Renal pelvis (tissue), 12 donors: ENCODE data around the gene EPHA10. TPM values are rescaled to one million over a fixed set of nuclear protein-coding genes. Genes with fewer than 3 reads are reported as not detected.

Experiments used
- DNase-seq: peaks from one replicate; pipeline ENCODE4 v3.0.0-alpha.2; 2013
- long read RNA-seq, 16 experiments: transcript quantifications; one replicate each; lab custom pipeline, GENCODE V29; 2026
- polyA plus RNA-seq, 3 donors: library from polyadenylated mRNA; unstranded; fragments of 120-200 nt; gene quantifications; one replicate each; pipeline ENCODE4 v1.2.1, GENCODE V29; 2013; ENCODE audit not compliant: insufficient read length in 3 of 3

Gene EPHA10
- under 1 TPM; 0.12 to 0.24 (median 0.13) TPM for polyA plus RNA-seq
- long read RNA-seq, donor 1, result 0 reads
- long read RNA-seq, donor 2, result 0 reads
- long read RNA-seq, donor 3, result 0 reads
- long read RNA-seq, donor 4, result 0 reads
- long read RNA-seq, donor 5, result 0 reads
- long read RNA-seq, donor 6, result 0 reads
- long read RNA-seq, donor 7, result 0 reads
- long read RNA-seq, donor 8, result 0 reads
- long read RNA-seq, donor 9, result 0 reads
- long read RNA-seq, donor 10, result 0 reads
- long read RNA-seq, donor 11, result 0 reads
- long read RNA-seq, donor 12, result 0 reads
- long read RNA-seq, donor 13, result 0 reads
- long read RNA-seq, donor 14, result 0 reads
- long read RNA-seq, donor 15, result 0 reads
- long read RNA-seq, donor 16, result 0 reads

DNA sequence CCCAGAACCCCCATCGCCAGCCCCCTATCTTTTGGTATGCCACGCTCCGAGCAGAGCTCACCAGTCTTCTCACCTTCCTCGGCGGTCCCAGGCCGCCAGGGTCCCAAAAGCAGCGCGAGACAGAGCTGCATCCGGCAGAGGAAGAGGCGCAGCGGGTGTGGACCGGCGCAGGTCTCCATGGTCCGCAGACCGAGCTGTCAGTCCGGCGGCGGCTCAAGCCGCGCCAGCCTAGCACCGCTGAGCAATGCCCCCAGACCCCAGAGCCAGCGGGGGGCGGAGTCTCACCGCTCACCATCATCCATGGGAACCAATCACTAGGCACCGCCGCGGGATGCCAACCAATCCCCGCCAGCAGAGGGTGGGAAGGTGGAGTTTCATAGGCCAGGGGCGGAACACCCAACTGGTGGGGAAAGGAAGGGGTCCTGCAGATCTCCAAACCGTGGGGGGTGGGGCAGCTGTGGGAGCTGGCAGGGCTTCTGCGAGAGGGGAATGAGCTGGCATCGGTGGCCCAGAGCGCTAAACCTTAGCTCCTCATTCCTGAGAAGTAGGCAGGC, at the start of gene EPHA10:
Gene EPHA10, minus strand, starts transcription at position 233 of the 554 bp plus-strand sequence. Its CDS starts 54 bp downstream, at position 179.
- DNase-seq, result no peak

- no peak for DNase-seq
Observed at GRCh38 chr1:37814252-37814651, 49.3 kb upstream of the EPHA10 start.

DNA sequence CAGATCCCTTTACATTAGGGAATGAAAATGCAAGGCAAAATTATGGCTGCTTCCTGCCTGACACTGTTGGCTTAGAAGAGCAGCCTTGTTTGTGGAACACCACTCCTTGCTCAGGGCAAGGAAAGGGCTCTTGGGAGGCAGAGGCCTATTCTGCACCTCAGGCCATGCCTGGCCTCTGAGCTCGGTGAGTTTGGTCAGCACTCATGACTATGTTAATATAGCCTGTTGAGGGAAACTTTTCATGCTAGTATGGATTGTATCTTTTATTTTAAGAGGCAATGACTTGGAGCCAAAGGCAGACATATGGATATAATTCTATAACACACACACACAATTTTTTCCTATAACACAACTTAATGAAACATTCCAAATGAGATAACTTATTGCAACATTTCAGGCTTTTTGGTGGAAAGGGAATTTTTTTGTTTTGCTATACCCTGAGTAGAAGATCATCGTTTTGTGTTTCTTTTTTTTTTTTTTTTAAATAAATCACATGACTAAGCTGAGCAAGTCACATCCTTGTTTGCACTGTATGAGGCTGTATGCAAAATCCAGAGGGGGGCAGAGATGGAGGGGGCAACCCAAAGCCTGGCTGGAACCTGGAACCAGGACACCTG, 48.7 kb upstream of the EPHA10 start:
- no peak for DNase-seq

DNA sequence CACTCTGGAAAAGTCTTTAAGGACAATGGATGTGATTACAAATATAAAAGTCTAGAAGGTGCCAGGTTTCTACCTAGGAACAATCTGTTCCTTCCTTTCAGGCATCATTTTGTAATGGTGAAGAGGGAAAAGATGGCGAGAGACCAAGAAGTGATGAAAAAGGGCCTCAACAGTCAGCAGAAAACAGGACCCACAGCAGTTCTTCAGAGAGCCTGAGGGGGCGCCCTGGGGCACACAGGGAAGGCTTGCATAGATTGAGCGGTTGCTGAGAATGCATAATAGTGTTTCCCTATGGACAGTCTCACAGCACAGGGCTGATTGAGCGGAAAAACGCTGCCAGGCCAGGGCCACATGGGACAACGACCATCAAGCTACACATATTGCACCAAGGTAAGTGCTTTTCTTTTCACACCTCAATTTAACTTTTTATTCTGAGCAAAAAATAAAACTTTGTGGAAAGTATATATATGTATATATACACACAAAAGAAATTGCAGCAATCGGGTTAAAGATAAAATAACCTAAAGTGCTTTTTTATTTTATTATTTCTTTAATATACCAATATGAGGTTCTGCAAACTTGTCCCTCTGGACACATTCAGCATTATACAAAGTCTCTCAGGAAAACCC, 46.2 kb upstream of the EPHA10 start:
- DNase-seq, result peak; percentile 62

DNA sequence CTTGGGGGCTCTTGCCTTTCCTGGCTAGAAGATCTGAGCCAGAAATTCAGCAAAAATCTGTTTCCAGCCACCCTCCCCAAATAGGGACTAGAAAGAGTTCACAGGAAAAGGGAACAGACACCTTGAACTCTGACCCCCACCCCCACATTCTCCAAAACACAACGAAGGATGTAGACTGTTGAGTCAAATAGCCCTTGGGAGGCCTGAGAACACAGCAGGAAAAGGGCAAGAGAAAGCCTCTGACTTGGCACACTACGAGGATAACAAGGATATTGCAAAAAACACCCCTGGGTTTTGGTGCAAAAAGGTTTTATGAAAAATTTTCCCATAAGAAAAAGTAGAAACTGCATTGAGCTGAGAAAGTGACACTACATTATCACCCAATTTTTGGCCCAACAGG, 45.0 kb upstream of the EPHA10 start:
- DNase-seq, result no peak

GRCh38 chr1:37808369-37809319, 43.7 kb upstream of the EPHA10 start:
- DNase-seq, result peak; percentile 71

DNA sequence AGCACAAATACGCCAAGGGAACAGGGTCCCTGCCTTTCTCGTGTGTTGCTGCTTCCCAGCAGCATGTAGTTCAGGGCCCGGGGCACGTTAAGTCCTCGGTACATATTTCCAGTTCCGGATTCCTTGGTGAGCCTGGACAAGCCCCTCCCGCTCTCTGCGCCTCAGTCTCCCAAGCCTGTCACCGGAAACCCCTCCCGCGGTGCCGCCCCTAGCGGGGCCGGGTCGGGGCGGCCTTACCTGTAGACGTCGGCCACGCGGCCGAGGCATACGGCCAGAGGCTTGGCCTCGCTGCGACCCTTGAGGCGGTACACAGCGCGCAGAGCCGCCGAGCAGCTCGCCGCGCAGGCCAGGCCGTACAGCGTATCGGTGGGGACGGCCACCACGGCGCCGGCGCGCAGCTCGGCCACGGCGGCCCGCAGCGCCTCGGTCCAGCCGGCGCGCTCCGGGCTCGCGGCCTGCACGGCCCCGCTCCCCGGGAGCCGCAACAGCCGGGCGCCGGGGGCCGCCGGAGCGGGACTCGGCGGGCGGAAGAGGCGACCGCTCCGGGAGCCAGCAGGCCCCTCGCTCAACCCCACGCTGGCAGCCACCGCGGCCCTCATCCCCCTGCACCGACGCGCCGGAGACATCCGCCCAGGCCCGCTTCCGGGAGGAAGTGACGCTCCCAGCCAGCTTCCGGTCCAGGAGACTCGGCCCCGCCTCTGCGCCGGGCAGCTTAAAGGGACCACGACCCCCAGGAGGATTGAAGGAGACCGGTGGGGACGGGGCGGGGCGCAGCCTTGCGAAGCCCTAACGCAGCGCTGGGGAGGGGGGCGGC, 42.8 kb upstream of the EPHA10 start, which contains the start of the genes C1orf122 and YRDC:
Gene C1orf122, plus strand, starts transcription at position 236 of the 814 bp plus-strand sequence. CDS start 615 bp downstream, outside the sequence.
Gene YRDC, minus strand, starts transcription at position 654 of the 814 bp plus-strand sequence. Its CDS starts 28 bp downstream, at position 626.
- DNase-seq, result peak; percentile 94

DNA sequence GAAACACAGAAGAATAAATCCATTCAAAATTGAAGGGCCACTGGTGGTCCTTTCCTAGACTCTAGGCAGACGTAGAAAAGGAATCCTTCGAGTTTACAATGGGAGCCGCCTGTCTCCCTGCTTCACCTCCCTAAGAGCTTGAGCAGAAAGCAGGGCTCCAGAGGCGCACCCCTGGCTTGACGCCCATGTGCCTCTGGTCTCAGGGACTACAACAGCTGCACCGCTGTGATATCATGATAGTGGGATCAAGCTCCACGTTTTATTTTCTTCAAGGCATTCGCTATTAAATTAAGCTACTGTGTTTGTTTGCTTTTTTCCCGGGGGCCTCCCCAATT, 42.3 kb upstream of the EPHA10 start:
- no peak for DNase-seq

DNA sequence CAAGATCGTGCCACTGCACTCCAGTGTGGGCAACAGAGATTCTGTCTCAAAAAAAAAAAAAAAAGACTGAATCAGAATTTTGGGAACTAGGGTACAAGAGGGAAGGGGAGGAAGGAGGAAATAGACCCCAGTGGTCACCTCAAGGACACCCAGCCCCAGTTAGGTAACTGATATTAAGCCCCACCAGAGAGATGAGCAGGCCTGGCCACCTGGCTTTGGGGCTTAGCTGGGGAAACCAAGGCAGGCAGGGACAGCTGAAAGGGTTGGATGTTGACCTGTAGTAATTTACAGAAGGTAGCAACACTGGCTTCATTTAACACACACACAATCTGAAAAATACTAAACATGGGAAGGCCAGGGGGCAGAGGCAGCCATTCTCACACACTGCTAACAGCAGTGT, 37.5 kb upstream of the EPHA10 start:
- DNase-seq, result no peak

DNA sequence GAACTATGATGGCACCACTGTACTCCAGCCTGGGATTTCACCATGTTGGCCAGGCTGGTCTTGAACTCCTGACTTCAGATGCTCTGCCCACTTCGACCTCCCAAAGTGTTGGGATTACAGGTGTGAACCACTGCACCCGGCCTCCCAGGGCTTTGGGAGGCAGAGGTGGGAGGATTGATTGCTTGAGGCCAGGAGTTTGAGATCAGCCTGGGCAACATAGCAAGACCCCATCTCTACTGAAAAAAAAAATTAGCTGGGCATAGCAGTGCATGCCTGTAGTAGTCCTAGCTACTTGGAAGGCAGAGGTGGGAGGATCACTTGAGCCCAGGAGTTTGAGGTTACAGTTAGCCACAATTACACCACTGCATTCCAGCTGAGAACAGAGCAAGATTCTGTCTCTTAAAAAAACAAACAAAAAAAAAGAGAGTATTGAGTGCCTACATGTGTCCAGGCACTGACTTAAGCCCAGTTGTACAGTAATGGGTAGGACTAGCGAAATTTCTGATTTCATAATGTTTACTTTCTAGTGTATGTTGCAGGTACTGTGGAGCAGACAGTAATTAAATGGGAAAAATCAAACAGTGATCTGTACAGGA, 32.9 kb upstream of the EPHA10 start:
- no peak for DNase-seq

DNA sequence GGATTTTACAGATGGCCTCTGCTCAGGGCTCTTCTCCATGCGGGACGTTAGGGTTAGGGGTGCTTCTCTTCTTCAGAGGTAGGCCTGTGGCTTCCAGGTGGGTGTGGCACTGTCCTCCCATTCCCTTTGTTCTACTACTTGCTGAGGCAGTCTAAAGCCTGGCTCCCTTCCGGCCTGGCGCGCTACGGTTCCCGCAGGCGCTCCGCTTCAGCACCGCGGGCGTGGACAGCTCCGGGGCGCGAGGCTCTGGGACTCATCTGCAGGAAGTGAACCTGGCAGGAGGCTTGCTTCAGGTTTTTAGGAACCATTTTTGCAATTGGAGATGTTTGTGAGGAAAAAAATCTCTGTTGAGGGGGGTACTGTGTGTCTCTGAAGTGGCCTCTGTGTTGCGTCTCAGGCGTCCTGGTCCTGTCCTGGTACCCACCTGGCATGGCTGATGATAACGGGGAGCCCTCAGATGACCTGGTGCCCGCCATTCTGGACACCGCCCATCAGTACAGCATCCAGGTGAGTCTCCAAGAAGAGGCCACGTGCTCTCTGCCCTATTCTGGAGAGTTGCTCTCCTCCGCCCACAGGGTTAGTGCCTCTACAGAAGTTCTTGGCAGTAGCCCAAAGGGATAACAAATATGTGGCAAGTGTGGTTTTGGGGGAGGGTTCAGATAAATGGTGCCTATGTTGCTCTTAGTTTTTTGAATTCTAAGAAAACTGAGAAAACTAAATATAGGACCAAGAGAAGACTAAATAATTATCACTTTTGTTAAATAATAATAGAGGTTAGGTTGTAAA, 30.6 kb upstream of the EPHA10 start:
- DNase-seq, result no peak

DNA sequence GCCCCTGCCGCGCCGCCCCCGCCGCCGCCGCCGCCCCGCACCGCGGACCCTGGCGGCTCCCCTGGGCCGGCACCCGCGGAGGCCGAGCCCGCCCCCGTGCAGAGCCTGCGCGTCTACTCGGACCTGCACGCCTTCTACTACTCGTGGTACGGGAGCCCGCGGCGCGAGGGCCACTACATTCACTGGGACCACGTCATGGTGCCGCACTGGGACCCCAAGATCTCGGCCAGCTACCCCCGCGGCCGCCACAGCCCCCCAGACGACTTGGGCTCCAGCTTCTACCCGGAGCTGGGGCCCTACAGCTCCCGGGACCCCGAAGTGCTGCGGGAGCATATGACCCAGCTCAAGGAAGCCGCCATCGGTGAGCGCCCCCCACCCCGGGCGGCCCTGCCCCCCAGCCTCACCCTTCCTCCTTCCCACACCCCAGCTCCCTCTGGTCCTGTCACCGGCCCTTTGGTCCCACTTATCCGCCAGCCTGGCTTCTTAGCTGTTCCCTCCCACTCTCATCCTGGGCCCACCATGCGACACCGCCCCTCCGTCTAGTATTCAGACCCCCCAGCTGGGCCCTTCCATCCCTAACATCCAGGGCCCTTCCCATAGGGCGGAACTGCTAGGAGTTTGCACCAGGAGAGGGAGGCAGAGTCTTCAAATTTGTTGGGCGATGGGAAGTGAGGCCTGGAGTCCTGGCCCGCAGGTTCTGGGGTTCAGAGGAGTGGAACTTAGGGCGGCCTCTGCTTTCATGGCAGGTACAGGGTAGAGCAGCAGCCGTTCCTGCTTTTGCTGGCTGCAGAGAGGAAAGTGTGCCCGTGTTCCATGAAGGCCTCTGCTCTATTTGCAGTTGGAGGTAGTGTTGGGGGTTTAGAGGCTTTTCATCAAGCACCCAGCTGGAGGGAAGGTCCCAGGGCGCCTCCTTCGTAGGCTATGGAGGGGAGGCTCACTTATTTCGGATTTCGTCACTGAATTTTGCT, 29.7 kb upstream of the EPHA10 start:
- no peak for DNase-seq

GRCh38 chr1:37793773-37794371, 29.0 kb upstream of the EPHA10 start, which contains the start of gene MANEAL:
TSS of gene MANEAL (plus strand) at chr1:37793847. CDS start at chr1:37794183, 336 bp downstream.
- DNase-seq, result peak; percentile 58

- no peak for DNase-seq
Observed at GRCh38 chr1:37792943-37793686, 28.2 kb upstream of the EPHA10 start.

- DNase-seq, result no peak
Observed at GRCh38 chr1:37782491-37782890, 17.6 kb upstream of the EPHA10 start.

DNA sequence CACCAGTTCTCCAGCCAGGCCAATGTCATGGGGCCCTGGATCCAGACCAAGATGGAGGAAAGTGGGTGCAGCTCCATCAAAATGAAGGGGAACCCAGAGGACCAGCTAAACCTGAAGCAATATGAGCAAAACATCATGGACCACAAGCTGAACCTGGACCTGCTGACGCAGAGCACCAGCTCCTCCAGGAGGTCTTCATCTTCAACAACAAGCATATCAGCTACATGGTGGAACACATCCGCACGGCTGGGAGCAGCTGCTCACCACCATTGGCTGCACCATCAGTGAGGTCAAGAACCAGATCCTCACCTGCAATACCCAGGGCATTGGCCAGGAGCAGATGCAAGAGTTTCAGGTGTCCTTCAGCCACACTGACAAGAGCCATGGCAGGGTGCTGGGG, 13.7 kb upstream of the EPHA10 start:
- no peak for DNase-seq
